Liver (tissue), 9 donors: Measurements from ENCODE around the gene DSE. TPM values are rescaled to one million over a fixed set of nuclear protein-coding genes. Genes with fewer than 3 reads are reported as not detected.
A peak's percentile ranks its signal among the peaks of the same experiment; 100 is the strongest.

Source experiments
- DNase-seq: peaks from one replicate; pipeline ENCODE4 v3.0.0-alpha.2; 2017; ENCODE audit warnings: low spot score
- H3K27ac ChIP-seq, 2 donors: one replicate each; pipeline ENCODE4 v1.7.0; 2013; ENCODE audit warnings: inconsistent platforms in 2 of 2, low read length in 2 of 2, control low read depth in 1 of 2, low read depth in 1 of 2, mild to moderate bottlenecking in 1 of 2
- H3K27me3 ChIP-seq, 4 donors: one replicate each; pipeline versions ENCODE4 v1.6.1 to v1.7.0; 2013; ENCODE audit warnings: low read length in 3 of 4, inconsistent platforms in 1 of 4, mild to moderate bottlenecking in 1 of 4, moderate library complexity in 1 of 4; ENCODE audit not compliant: control insufficient read depth in 4 of 4, insufficient read depth in 4 of 4
- H3K36me3 ChIP-seq, 4 donors: one replicate each; pipeline versions ENCODE4 v1.6.1 to v1.7.0; 2013; ENCODE audit warnings: low read length in 3 of 4, mild to moderate bottlenecking in 3 of 4, low read depth in 1 of 4, moderate library complexity in 1 of 4; ENCODE audit not compliant: control insufficient read depth in 4 of 4, insufficient read depth in 3 of 4
- H3K4me1 ChIP-seq, 4 donors: one replicate each; pipeline versions ENCODE4 v1.6.1 to v1.7.0; 2013; ENCODE audit warnings: low read length in 3 of 4, mild to moderate bottlenecking in 3 of 4, moderate library complexity in 1 of 4; ENCODE audit not compliant: control insufficient read depth in 4 of 4, insufficient read depth in 4 of 4
- H3K4me3 ChIP-seq, 3 donors: one replicate each; pipeline versions ENCODE4 v1.6.1 to v1.7.0; 2013; ENCODE audit warnings: low read length in 3 of 3, control low read depth in 1 of 3, low read depth in 1 of 3, mild to moderate bottlenecking in 1 of 3
- H3K9ac ChIP-seq, 2 donors: one replicate each; pipeline ENCODE4 v1.7.0; 2013; ENCODE audit warnings: low read length in 2 of 2, mild to moderate bottlenecking in 2 of 2, moderate library complexity in 2 of 2, control low read depth in 1 of 2, low read depth in 1 of 2
- H3K9me3 ChIP-seq, 4 donors: one replicate each; pipeline versions ENCODE4 v1.6.1 to v1.7.0; 2013; ENCODE audit warnings: low read length in 3 of 4; ENCODE audit not compliant: control insufficient read depth in 4 of 4
- EGR1 ChIP-seq, 2 donors: IDR thresholded peaks; 2 replicates each; pipeline ENCODE4 v1.6.1; 2016 to 2018; ENCODE audit warnings: antibody characterized with exemption in 2 of 2, low read depth in 2 of 2
- FOXA1 ChIP-seq: IDR thresholded peaks from 2 replicates; pipeline ENCODE4 v1.6.1; 2016; ENCODE audit warnings: antibody characterized with exemption
- GABPA ChIP-seq, 2 donors: IDR thresholded peaks in 1 of 2; conservative IDR thresholded peaks in 1 of 2; 2 replicates each; pipeline ENCODE4 v1.6.1; 2016; ENCODE audit warnings: antibody characterized with exemption in 2 of 2, mild to moderate bottlenecking in 1 of 2, moderate library complexity in 1 of 2
- HNF4A ChIP-seq, 2 donors: conservative IDR thresholded peaks; 2 replicates each; pipeline ENCODE4 v1.6.1; 2016; ENCODE audit warnings: antibody characterized with exemption in 2 of 2, mild to moderate bottlenecking in 2 of 2
- HNF4G ChIP-seq: IDR thresholded peaks from 2 replicates; pipeline ENCODE4 v1.6.1; 2016; ENCODE audit warnings: antibody characterized with exemption
- JUND ChIP-seq, 2 donors: IDR thresholded peaks; 2 replicates each; pipeline ENCODE4 v1.6.1; 2016; ENCODE audit warnings: antibody characterized with exemption in 2 of 2
- NR2F2 ChIP-seq: IDR thresholded peaks from 2 replicates; pipeline ENCODE4 v1.6.1; 2016; ENCODE audit warnings: antibody characterized with exemption
- RXRA ChIP-seq, 2 donors: IDR thresholded peaks; 2 replicates each; pipeline ENCODE4 v1.6.1; 2017 to 2018; ENCODE audit warnings: antibody characterized with exemption in 2 of 2, mild to moderate bottlenecking in 1 of 2
- SP1 ChIP-seq: IDR thresholded peaks from 2 replicates; pipeline ENCODE4 v1.6.1; 2018; ENCODE audit warnings: antibody characterized with exemption, mild to moderate bottlenecking
- YY1 ChIP-seq: IDR thresholded peaks from 2 replicates; pipeline ENCODE4 v1.6.1; 2016; ENCODE audit warnings: antibody characterized with exemption, mild to moderate bottlenecking
- WGBS: extraction: QIAGEN DNeasy Blood & Tissue Kit; methylation state at CpG from one replicate; pipeline ENCODE4 v1.1.7; 2013; 5-methylcytosine and 5-hydroxymethylcytosine counted together
- polyA plus RNA-seq, 2 donors: library from polyadenylated mRNA; stranded (reverse) in 1 of 2; unstranded in 1 of 2; fragments of 200-250 nt in 1 of 2; fragments of >200 nt in 1 of 2; fragmentation: Nextera tagmentation in 1 of 2; extraction: Ambion mirVana in 1 of 2; gene quantifications; one replicate each; pipeline versions ENCODE4 v1.2.1 to v1.2.3, GENCODE V29; 2013 to 2015
- total RNA-seq, 2 donors: library from RNA; depleted of rRNA; stranded (reverse); fragments of >200 nt; gene quantifications; one replicate each; pipeline ENCODE4 v1.2.3, GENCODE V29; 2014
- TF ChIP-seq, protein P1 (sequence below): IDR thresholded peaks from 2 replicates; pipeline ENCODE4 v1.6.1; 2016; ENCODE audit warnings: antibody characterized with exemption
- TF ChIP-seq, protein P2 (sequence below): IDR thresholded peaks from 2 replicates; pipeline ENCODE4 v1.6.1; 2016; ENCODE audit warnings: antibody characterized with exemption
- TF ChIP-seq, protein P3 (sequence below): fragments of 150-350 bp; IDR thresholded peaks from 2 replicates; pipeline ENCODE4 v1.5.1; 2017; ENCODE audit warnings: improper control_type of control experiment, low read depth, low read length; ENCODE audit not compliant: missing input control
- TF ChIP-seq, protein P4 (sequence below): IDR thresholded peaks from 2 replicates; pipeline ENCODE4 v1.6.1; 2016; ENCODE audit warnings: antibody characterized with exemption
- donor health status: healthy.
- donor health status: healthy.
- donor health status: healthy.
- donor health status: healthy.
- donor health status: healthy.

DSE gene
- total and polyA plus RNA-seq, 4 donors, result 5.5 to 22.8 (median 9.6) TPM

DNA sequence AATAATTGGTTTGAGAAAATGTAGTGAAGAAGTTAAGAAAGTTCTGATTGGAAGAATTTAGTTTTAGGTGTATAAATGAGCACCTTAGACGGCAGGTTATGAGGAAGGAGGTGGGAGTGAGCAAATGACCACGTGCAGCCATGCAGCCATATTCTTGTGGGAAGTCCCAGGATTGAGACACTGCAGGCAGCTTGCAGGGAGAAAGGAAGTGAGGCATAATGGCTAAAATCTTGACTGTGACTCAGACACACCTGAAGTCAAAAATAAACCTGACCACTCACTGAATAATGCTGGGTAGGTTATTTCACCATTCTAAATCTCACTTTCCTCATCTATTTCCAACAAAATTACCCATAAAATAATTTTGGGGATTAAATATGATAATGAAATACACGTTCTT, 16.6 kb downstream of the DSE start:
- no peak overlapping the region for H3K4me3 ChIP-seq
- no peaks in the 10 kb centered on the region for H3K27me3 ChIP-seq
- DNase-seq, result no peak
- TF ChIP-seq HNF4G (no peak), HNF4A (conservative IDR thresholded peaks at IDR 0.05) (no peak), EGR1 (IDR thresholded peaks at IDR 0.05; ENCODE audit: low read depth in 2 of 2) (no peak), GABPA (IDR thresholded peaks at IDR 0.05 in 1 of 2, conservative IDR thresholded peaks at IDR 0.05 in 1 of 2) (no peak), NR2F2 (no peak), JUND (IDR thresholded peaks at IDR 0.05) (no peak)
- TF ChIP-seq, protein P1, sequence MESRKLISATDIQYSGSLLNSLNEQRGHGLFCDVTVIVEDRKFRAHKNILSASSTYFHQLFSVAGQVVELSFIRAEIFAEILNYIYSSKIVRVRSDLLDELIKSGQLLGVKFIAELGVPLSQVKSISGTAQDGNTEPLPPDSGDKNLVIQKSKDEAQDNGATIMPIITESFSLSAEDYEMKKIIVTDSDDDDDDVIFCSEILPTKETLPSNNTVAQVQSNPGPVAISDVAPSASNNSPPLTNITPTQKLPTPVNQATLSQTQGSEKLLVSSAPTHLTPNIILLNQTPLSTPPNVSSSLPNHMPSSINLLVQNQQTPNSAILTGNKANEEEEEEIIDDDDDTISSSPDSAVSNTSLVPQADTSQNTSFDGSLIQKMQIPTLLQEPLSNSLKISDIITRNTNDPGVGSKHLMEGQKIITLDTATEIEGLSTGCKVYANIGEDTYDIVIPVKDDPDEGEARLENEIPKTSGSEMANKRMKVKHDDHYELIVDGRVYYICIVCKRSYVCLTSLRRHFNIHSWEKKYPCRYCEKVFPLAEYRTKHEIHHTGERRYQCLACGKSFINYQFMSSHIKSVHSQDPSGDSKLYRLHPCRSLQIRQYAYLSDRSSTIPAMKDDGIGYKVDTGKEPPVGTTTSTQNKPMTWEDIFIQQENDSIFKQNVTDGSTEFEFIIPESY, result no peak
- TF ChIP-seq, protein P2, sequence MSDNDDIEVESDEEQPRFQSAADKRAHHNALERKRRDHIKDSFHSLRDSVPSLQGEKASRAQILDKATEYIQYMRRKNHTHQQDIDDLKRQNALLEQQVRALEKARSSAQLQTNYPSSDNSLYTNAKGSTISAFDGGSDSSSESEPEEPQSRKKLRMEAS, result no peak
- no peak overlapping the region for H3K9ac ChIP-seq
- no peaks in the 10 kb centered on the region for H3K9me3 ChIP-seq
- WGBS, result 85% methylated on average over 3 of the region's 3 CpGs
- H3K4me1 ChIP-seq, result peaks cover 0 to 4% (median 0%) of the 10 kb centered on the region in 4 donors
- H3K27ac ChIP-seq, result no peak overlapping the region
- no peaks in the 10 kb centered on the region for H3K36me3 ChIP-seq

DNA sequence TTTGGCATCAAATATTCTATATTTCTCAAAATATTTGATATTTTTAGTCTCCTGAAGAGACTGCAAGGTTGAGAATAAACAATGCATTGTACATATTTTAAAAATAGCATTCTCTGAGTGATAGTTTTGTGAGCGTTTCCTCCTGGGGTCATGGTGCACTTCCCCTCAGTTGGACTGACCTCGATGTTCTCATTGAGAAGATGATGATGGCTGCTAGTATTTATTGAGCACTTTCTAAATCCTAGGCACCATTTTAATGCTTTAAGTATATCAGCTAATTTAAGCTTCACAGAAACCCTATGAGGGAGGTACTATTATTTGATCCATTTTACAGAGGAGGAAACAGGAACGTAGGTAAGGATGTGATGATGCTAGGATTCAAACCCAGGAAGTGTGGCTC, 18.2 kb downstream of the DSE start:
- no peak overlapping the region for H3K9ac ChIP-seq
- peaks cover 0 to 4% (median 0%) of the 10 kb centered on the region in 4 donors for H3K4me1 ChIP-seq
- H3K27me3 ChIP-seq, result no peaks in the 10 kb centered on the region
- H3K27ac ChIP-seq, result no peak overlapping the region
- no peaks in the 10 kb centered on the region for H3K36me3 ChIP-seq
- no peaks in the 10 kb centered on the region for H3K9me3 ChIP-seq
- WGBS, result 63% methylated on average over 3 of the region's 3 CpGs
- H3K4me3 ChIP-seq, result no peak overlapping the region
- TF ChIP-seq, protein P3, sequence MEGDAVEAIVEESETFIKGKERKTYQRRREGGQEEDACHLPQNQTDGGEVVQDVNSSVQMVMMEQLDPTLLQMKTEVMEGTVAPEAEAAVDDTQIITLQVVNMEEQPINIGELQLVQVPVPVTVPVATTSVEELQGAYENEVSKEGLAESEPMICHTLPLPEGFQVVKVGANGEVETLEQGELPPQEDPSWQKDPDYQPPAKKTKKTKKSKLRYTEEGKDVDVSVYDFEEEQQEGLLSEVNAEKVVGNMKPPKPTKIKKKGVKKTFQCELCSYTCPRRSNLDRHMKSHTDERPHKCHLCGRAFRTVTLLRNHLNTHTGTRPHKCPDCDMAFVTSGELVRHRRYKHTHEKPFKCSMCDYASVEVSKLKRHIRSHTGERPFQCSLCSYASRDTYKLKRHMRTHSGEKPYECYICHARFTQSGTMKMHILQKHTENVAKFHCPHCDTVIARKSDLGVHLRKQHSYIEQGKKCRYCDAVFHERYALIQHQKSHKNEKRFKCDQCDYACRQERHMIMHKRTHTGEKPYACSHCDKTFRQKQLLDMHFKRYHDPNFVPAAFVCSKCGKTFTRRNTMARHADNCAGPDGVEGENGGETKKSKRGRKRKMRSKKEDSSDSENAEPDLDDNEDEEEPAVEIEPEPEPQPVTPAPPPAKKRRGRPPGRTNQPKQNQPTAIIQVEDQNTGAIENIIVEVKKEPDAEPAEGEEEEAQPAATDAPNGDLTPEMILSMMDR, result no peak
- peak; percentile 74 for TF ChIP-seq NR2F2
- no peak for DNase-seq

DNA sequence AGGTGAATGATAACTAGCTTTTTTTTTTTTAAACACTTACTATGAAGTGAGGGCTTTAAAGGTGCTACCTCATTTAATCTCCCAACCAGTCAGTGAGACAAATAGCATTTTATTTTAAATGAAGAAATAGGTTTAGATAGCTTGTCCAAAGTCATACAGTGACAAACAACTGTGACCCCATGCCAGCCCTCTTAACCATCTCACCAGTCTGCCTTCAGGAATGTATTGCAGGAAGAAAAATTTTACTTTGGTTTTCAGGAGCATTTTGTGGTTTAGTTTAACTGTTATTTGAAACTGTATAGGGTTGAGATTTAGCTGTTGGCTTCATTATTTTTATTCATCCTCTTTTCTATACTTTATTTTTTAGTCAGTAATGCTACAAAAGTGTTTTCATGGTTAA, 18.6 kb downstream of the DSE start:
- no peaks in the 10 kb centered on the region for H3K9me3 ChIP-seq
- H3K4me1 ChIP-seq, result peaks cover 0 to 4% (median 0%) of the 10 kb centered on the region in 4 donors
- no peak overlapping the region for H3K9ac ChIP-seq
- no peaks in the 10 kb centered on the region for H3K36me3 ChIP-seq
- no peak overlapping the region for H3K27ac ChIP-seq
- no peak for DNase-seq
- H3K4me3 ChIP-seq, result no peak overlapping the region
- TF ChIP-seq YY1, result no peak
- TF ChIP-seq GABPA (IDR thresholded peaks at IDR 0.05 in 1 of 2, conservative IDR thresholded peaks at IDR 0.05 in 1 of 2), result no peak
- TF ChIP-seq, protein P4, sequence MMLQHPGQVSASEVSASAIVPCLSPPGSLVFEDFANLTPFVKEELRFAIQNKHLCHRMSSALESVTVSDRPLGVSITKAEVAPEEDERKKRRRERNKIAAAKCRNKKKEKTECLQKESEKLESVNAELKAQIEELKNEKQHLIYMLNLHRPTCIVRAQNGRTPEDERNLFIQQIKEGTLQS, result no peak
- no peak for TF ChIP-seq NR2F2
- TF ChIP-seq, protein P2, result no peak
- TF ChIP-seq, protein P3, result no peak
- no peak for TF ChIP-seq EGR1 (IDR thresholded peaks at IDR 0.05; ENCODE audit: low read depth in 2 of 2)
- TF ChIP-seq SP1, result no peak
- TF ChIP-seq FOXA1, result no peak
- TF ChIP-seq HNF4A (conservative IDR thresholded peaks at IDR 0.05), result no peak
- TF ChIP-seq, protein P1, result no peak
- no peak for TF ChIP-seq RXRA (IDR thresholded peaks at IDR 0.05)
- no peaks in the 10 kb centered on the region for H3K27me3 ChIP-seq
